Superior temporal gyrus (tissue), 1 donor: ENCODE results near the gene DSTN.
"Not testable (repeated sequence)": the region's sequence is repeated elsewhere in the genome, so short reads cannot be mapped to it uniquely, and the experiment has no call there.

Source experiments
- DNase-seq: peaks from one replicate; pipeline ENCODE4 v3.0.0-alpha.2; 2016; ENCODE audit errors: extremely low spot score

Gene DSTN

GRCh38 chr20:17650301-17651128 lies 80.6 kb downstream of the DSTN start:
- no peak for DNase-seq

DNA sequence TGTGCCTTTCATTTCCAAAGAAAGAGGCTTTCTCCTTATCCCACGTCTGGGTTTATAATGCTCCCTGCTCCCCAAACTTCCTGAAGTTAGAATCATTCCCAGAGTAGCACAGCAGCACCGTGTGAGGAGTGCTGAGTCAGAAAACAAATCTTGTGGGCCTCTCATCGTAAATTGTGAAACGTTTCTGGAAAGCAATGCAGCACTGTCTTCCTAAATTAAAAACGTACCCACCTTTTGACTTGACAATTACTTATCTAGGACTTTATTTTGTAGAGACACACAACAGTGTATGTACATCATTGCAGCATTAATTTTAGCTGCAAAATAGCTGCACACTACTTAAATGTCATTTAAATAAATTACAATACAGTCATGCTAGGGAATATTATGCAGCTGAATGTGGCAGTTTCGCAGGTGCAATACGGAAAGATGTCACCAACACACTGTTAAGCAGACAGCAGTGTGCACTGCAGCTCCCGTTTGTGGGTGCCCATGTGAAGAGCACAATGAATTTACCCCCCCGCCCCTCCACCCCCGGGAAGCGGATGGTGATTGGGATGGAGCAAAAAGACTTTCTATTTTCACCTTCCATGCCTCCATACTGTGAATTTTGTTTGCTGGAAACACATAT lies 81.4 kb downstream of the DSTN start:
- DNase-seq: no peak

- no peak for DNase-seq
Measured at GRCh38 chr20:17651760-17652388, 82.0 kb downstream of the DSTN start.

DNA sequence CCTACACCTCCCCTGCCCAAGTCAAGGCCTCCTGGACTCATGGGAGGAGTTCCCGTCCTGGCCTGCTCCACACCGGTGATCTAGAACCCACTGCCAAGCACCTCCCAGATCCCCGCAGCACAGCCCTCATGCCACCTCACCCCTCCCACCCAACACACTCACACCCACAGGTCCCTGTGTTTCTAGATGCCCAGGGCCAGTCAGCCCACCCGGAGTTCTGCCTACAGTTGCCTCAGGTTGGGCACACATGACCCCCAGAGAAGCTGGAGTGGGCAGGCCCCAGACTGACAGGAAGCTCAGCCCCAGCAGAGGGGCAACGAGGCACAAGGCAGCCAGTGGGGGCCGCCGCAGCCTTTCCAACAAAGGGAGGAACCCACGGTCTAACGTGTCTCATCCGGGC lies 82.5 kb downstream of the DSTN start:
- no peak for DNase-seq

DNA sequence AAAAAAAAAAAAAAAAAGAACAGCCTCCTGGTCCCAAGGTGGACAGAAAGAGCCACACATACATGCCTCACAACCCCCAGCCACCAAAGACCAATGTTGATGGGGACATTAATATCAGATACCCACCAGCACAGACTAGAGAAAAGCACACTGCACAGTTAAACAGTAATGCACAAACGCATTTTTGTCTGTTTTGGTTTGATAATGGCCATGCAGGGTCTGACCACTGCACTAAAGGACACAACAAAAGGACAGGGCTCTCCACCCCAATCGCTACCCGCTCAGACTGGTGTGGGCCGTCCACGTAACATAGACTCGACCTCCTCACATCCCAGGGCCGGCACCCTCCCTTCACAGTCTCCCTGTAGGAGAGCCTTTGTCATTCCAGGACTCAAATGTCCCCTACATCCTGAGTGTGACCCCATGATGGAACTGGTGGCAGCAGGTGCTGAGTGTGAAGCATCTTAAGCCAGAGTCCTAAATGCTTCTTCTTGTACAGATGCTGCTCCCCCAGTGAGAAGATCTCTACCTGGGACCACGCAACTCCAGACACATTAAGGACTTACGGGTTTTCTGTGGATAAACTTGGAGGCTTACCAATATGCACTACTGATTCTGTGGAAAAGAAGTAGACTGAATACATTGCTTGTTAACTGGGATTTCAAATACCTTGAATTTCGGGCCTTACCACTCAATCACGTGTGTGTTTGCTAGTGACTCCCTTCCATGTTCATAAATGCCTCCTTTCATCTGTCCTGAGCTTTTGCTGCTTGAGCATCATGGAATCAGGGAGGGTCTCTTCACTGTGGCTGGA lies 84.2 kb downstream of the DSTN start:
- no peak for DNase-seq

DNA sequence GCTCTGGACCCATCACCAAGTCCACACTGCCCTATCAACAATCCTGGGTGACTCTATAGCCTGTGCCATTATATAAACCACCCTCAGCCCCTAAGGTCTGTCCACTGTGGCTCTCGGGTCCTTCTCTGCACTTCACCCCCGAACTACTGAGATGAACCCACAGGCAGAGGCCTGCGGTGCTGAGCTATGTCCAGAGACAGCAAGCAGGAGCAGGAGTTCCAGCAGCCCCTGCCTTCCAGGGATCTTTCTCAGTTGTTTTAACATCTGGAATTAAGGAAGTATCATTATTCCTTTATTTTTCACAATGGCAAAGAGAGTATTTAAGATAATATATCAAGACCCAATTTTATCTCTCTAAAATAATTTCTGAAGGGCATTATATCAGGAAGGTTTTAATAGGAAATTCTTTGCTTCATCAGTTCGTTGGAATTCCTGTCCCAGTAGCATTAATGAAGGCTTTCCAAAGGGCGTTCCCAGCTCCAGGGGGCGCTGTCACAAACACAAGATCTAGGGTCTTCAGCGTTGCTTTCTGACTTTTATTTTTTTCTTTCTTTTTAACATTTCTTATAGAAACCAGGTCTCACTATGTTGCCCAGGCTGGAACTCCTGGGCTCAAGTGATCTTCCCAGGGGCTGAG lies 84.9 kb downstream of the DSTN start:
- no peak for DNase-seq

GRCh38 chr20:17655286-17655651 lies 85.4 kb downstream of the DSTN start:
- DNase-seq: no peak

- no peak for DNase-seq
Measured at GRCh38 chr20:17655865-17656479, 86.1 kb downstream of the DSTN start.

GRCh38 chr20:17657079-17657825 lies 87.4 kb downstream of the DSTN start:
- DNase-seq: no peak

GRCh38 chr20:17657898-17658647 lies 88.2 kb downstream of the DSTN start:
- DNase-seq: no peak

GRCh38 chr20:17658648-17658993 lies 88.7 kb downstream of the DSTN start:
- DNase-seq: no peak

GRCh38 chr20:17659344-17659743 lies 89.5 kb downstream of the DSTN start:
- not testable (repeated sequence) for DNase-seq
